Stomach (tissue), 9 donors: ENCODE data around the gene SMG9. TPM values are rescaled to one million over a fixed set of nuclear protein-coding genes. Genes with fewer than 3 reads are reported as not detected.

Source experiments
- DNase-seq, 2 donors: peaks; one replicate each; pipeline versions ENCODE4 v3.0.0 to v3.0.0-alpha.2; 2013 to 2019
- H3K27ac ChIP-seq, 5 donors: fragments of 200-600 bp in 4 of 5; sonication (generic) in 4 of 5; one replicate each; pipeline ENCODE4 v1.5.1; 2013 to 2019; ENCODE audit warnings: mild to moderate bottlenecking in 1 of 5, moderate library complexity in 1 of 5
- H3K27me3 ChIP-seq, 3 donors: fragments of 200-600 bp; sonication (generic); one replicate each; pipeline ENCODE4 v1.5.1; 2017 to 2019; ENCODE audit warnings: mixed run types in 1 of 3
- H3K36me3 ChIP-seq, 4 donors: fragments of 200-600 bp; sonication (generic); 1 replicate in 3 of 4; 2 replicates in 1 of 4; pipeline ENCODE4 v1.5.1; 2016 to 2019
- H3K4me1 ChIP-seq, 4 donors: fragments of 200-600 bp; sonication (generic); one replicate each; pipeline ENCODE4 v1.5.1; 2016 to 2019
- H3K4me3 ChIP-seq, 4 donors: fragments of 200-600 bp; sonication (generic) in 3 of 4; one replicate each; pipeline ENCODE4 v1.5.1; 2016 to 2019; ENCODE audit warnings: mild to moderate bottlenecking in 1 of 4
- H3K9me3 ChIP-seq, 4 donors: fragments of 200-600 bp; sonication (generic); one replicate each; pipeline ENCODE4 v1.5.1; 2016 to 2019
- CTCF ChIP-seq, 7 experiments: fragments of 450-650 bp in 4 of 7; fragments of 200-600 bp in 3 of 7; sonication (generic) in 3 of 7; IDR thresholded peaks; one replicate each; pipeline ENCODE4 v1.5.1; 2016 to 2019; ENCODE audit warnings: antibody characterized with exemption in 7 of 7, control low read depth in 2 of 7, mild to moderate bottlenecking in 1 of 7
- EP300 ChIP-seq: sonication (generic); formaldehyde crosslinking; IDR thresholded peaks from one replicate; pipeline ENCODE4 v1.6.1; 2017; ENCODE audit warnings: antibody characterized with exemption
- POLR2A ChIP-seq, 4 donors: fragments of 450-650 bp; IDR thresholded peaks; one replicate each; pipeline ENCODE4 v1.6.1; 2016; ENCODE audit warnings: antibody characterized with exemption in 4 of 4, control low read depth in 2 of 4, mild to moderate bottlenecking in 1 of 4, moderate library complexity in 1 of 4
- POLR2AphosphoS5 ChIP-seq, 3 donors: sonication (generic); formaldehyde crosslinking; IDR thresholded peaks; one replicate each; pipeline ENCODE4 v1.6.1; 2016; ENCODE audit warnings: antibody characterized with exemption in 3 of 3
- WGBS, 5 donors: extraction: QIAGEN DNeasy Blood & Tissue Kit in 3 of 5; methylation state at CpG; one replicate each; pipeline versions ENCODE4 v1.1.5 to v1.1.7; 2013 to 2018; 5-methylcytosine and 5-hydroxymethylcytosine counted together
- intact Hi-C: fragments of 100-400 bp; cut with DNase I; formaldehyde crosslinking; loops from one replicate; pipeline ENCODE4 v1.15.1; 2023; ENCODE audit warnings: low total_unique reads
- polyA plus RNA-seq, 3 donors: library from polyadenylated mRNA; stranded (reverse); fragments of 200-250 nt; gene quantifications; one replicate each; pipeline ENCODE4 v1.2.3, GENCODE V29; 2013
- total RNA-seq, 5 donors: library from RNA; depleted of rRNA; stranded (reverse); fragments of >200 nt; gene quantifications; one replicate each; pipeline versions ENCODE4 v1.1.0 to v1.2.3, GENCODE V29; 2014 to 2016
- donor health status: healthy with polysubstance abuse.
- donor health status: Bipolar disorder and iron deficiency.
- donor health status: healthy.

SMG9 gene
- total and polyA plus RNA-seq, 8 donors = 3.5 to 59.4 (median 17.0) TPM

GRCh38 chr19:43751466-43752220, 3.1 kb downstream of the SMG9 start:
- H3K27ac ChIP-seq = peak overlapping the region in 1 of 5 donors; percentile 99
- 80 to 86% (median 82%) methylated on average over 4 of the region's 4 CpGs for WGBS, 5 donors
- peaks cover 39 to 54% (median 52%) of the 10 kb centered on the region in 4 donors for H3K36me3 ChIP-seq
- no peaks in the 10 kb centered on the region for H3K9me3 ChIP-seq
- H3K4me3 ChIP-seq = no peak overlapping the region
- no peaks in the 10 kb centered on the region for H3K27me3 ChIP-seq
- TF ChIP-seq CTCF (IDR thresholded peaks at IDR 0.05) (no peak), POLR2A (IDR thresholded peaks at IDR 0.05) (no peak), POLR2AphosphoS5 (IDR thresholded peaks at IDR 0.05) (no peak), EP300 (no peak)
- peaks cover 26 to 46% (median 37%) of the 10 kb centered on the region in 4 donors for H3K4me1 ChIP-seq
- intact Hi-C loops = no loop called here
- no peak for DNase-seq

- Histone ChIP-seq H3K9me3 (no peaks in the 10 kb centered on the region), H3K27me3 (no peaks in the 10 kb centered on the region), H3K27ac (no peak overlapping the region), H3K36me3 (peaks cover 50 to 71% (median 67%) of the 10 kb centered on the region in 4 donors), H3K4me1 (peaks cover 17 to 43% (median 35%) of the 10 kb centered on the region in 4 donors), H3K4me3 (no peak overlapping the region)
- no peak for DNase-seq
- TF ChIP-seq POLR2AphosphoS5 (IDR thresholded peaks at IDR 0.05) = no peak
- no peak for TF ChIP-seq POLR2A (IDR thresholded peaks at IDR 0.05)
- no peak for TF ChIP-seq EP300
- TF ChIP-seq CTCF (IDR thresholded peaks at IDR 0.05) = no peak
- WGBS, 5 donors = 90 to 100% (median 95%) methylated on average over 1 of the region's 1 CpG
- intact Hi-C loops = loop anchor here (5.0 kb wide), 1 partner anchor 32 kb away; the partner anchor contains the start of gene KCNN4
Observed at GRCh38 chr19:43749898-43750297, 4.9 kb downstream of the SMG9 start.

- H3K4me3 ChIP-seq = no peak overlapping the region
- TF ChIP-seq EP300 (no peak), POLR2A (IDR thresholded peaks at IDR 0.05) (no peak), CTCF (IDR thresholded peaks at IDR 0.05) (no peak), POLR2AphosphoS5 (IDR thresholded peaks at IDR 0.05) (no peak)
- 75 to 89% (median 85%) methylated on average over 7 of the region's 7 CpGs for WGBS, 5 donors
- H3K9me3 ChIP-seq = no peaks in the 10 kb centered on the region
- no peaks in the 10 kb centered on the region for H3K27me3 ChIP-seq
- no peak for DNase-seq
- H3K4me1 ChIP-seq = peaks cover 17 to 48% (median 40%) of the 10 kb centered on the region in 4 donors
- peaks cover 50 to 78% (median 74%) of the 10 kb centered on the region in 4 donors for H3K36me3 ChIP-seq
- no peak overlapping the region for H3K27ac ChIP-seq
- intact Hi-C loops = loop anchor here (5.0 kb wide), 1 partner anchor 33 kb away; the partner anchor contains the start of gene KCNN4
Observed at GRCh38 chr19:43749152-43749551, 5.6 kb downstream of the SMG9 start.

- Histone ChIP-seq H3K36me3 (peaks cover 55 to 83% (median 79%) of the 10 kb centered on the region in 4 donors), H3K9me3 (no peaks in the 10 kb centered on the region), H3K27ac (no peak overlapping the region), H3K27me3 (no peaks in the 10 kb centered on the region), H3K4me3 (no peak overlapping the region), H3K4me1 (peaks cover 14 to 44% (median 38%) of the 10 kb centered on the region in 4 donors)
- TF ChIP-seq POLR2A (IDR thresholded peaks at IDR 0.05) (no peak), POLR2AphosphoS5 (IDR thresholded peaks at IDR 0.05) (no peak), EP300 (no peak), CTCF (IDR thresholded peaks at IDR 0.05) (no peak)
- WGBS, 5 donors = 81 to 85% (median 84%) methylated on average over 4 of the region's 4 CpGs
- no peak for DNase-seq
- intact Hi-C loops = loop anchor here (5.0 kb wide), 1 partner anchor 34 kb away; the partner anchor contains the start of gene KCNN4
Observed at GRCh38 chr19:43748685-43749084, 6.1 kb downstream of the SMG9 start.
